GM23248 (cell line): ENCODE results near the gene SLC39A2.

Experiments
- EZH2 ChIP-seq: fragments of 200-600 bp; sonication (generic); IDR thresholded peaks from 2 replicates; pipeline ENCODE4 v1.6.1; 2018; ENCODE audit warnings: antibody characterized with exemption, mild to moderate bottlenecking; ENCODE audit not compliant: insufficient read depth, poor library complexity, severe bottlenecking
- EZH2phosphoT487 ChIP-seq: fragments of 200-600 bp; sonication (generic); IDR thresholded peaks from 2 replicates; pipeline ENCODE4 v1.6.1; 2018; ENCODE audit warnings: antibody characterized with exemption, moderate library complexity, mild to moderate bottlenecking, low read depth; ENCODE audit not compliant: insufficient read depth

GRCh38 chr14:21043387-21043973 lies 44.4 kb downstream of the SLC39A2 start:
- no peak for TF ChIP-seq EZH2
- no peak for TF ChIP-seq EZH2phosphoT487
